Fibroblast of the aortic adventitia (primary cell): ENCODE results near the gene AHCYL2. TPM values are rescaled to one million over a fixed set of nuclear protein-coding genes. Genes with fewer than 3 reads are reported as not detected.
"Not testable (repeated sequence)": the region's sequence is repeated elsewhere in the genome, so short reads cannot be mapped to it uniquely, and the experiment has no call there.

Experiments
- DNase-seq: peaks from one replicate; pipeline ENCODE4 v3.0.0-alpha.2; 2010; ENCODE audit warnings: low read depth
- H3K4me3 ChIP-seq: 2 replicates; pipeline ENCODE4 v1.5.1; 2011; ENCODE audit warnings: low read depth, mild to moderate bottlenecking, control low read depth, low read length, moderate library complexity
- total RNA-seq: library from RNA; depleted of rRNA; stranded (reverse); fragments of >200 nt; gene quantifications from 2 replicates; pipeline ENCODE4 v1.2.3, GENCODE V29; 2012; ENCODE audit warnings: low replicate concordance
- TF ChIP-seq, protein P1 (sequence below): IDR thresholded peaks from 2 replicates; pipeline ENCODE4 v1.5.1; 2011; ENCODE audit warnings: mild to moderate bottlenecking, low read length, control low read depth, inconsistent platforms; ENCODE audit not compliant: insufficient read depth

The AHCYL2 gene
- total RNA-seq, 1 donor = 12.1 TPM

GRCh38 chr7:129351320-129351719 is 126.5 kb downstream of the AHCYL2 start:
- no peak overlapping the region for H3K4me3 ChIP-seq
- TF ChIP-seq, protein P1, sequence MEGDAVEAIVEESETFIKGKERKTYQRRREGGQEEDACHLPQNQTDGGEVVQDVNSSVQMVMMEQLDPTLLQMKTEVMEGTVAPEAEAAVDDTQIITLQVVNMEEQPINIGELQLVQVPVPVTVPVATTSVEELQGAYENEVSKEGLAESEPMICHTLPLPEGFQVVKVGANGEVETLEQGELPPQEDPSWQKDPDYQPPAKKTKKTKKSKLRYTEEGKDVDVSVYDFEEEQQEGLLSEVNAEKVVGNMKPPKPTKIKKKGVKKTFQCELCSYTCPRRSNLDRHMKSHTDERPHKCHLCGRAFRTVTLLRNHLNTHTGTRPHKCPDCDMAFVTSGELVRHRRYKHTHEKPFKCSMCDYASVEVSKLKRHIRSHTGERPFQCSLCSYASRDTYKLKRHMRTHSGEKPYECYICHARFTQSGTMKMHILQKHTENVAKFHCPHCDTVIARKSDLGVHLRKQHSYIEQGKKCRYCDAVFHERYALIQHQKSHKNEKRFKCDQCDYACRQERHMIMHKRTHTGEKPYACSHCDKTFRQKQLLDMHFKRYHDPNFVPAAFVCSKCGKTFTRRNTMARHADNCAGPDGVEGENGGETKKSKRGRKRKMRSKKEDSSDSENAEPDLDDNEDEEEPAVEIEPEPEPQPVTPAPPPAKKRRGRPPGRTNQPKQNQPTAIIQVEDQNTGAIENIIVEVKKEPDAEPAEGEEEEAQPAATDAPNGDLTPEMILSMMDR = no peak
- DNase-seq = peak; percentile 34

DNA sequence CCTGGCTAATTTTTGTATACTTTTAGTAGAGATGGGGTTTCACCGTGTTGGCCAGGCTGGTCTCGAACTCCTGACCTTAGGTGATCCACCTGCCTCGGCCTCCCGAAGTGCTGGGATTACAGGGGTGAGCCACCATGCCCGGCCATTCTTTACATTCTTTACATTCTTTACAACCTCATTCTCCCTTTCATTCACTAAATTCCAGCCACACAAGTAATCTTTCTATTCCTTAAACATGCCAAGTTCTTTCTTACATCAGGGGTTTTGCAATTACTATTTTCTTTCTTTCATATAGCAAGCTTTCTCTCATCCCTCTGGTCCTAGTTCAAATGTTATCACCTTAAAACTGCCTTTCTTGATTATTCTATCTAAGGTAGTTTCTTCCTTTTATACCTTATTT is 128.3 kb downstream of the AHCYL2 start:
- not testable (repeated sequence) for H3K4me3 ChIP-seq
- DNase-seq = peak; percentile 35

GRCh38 chr7:129354428-129355157 is 129.8 kb downstream of the AHCYL2 start:
- no peak for DNase-seq
- TF ChIP-seq, protein P1 = no peak
- no peak overlapping the region for H3K4me3 ChIP-seq

GRCh38 chr7:129356176-129356575 is 131.3 kb downstream of the AHCYL2 start:
- TF ChIP-seq, protein P1 = no peak
- DNase-seq = no peak
- no peak overlapping the region for H3K4me3 ChIP-seq

- TF ChIP-seq, protein P1 = no peak
- no peak overlapping the region for H3K4me3 ChIP-seq
- no peak for DNase-seq
These were observed 134.3 kb downstream of the AHCYL2 start for GRCh38 chr7:129359176-129359575.

GRCh38 chr7:129359638-129360037 is 134.8 kb downstream of the AHCYL2 start:
- no peak for DNase-seq
- TF ChIP-seq, protein P1 = no peak
- H3K4me3 ChIP-seq = no peak overlapping the region

GRCh38 chr7:129361771-129362170 is 136.9 kb downstream of the AHCYL2 start:
- TF ChIP-seq, protein P1 = no peak

More at GRCh38 chr7:129361771-129362170, 136.9 kb downstream of the AHCYL2 start:
- no peak overlapping the region for H3K4me3 ChIP-seq
- no peak for DNase-seq
